Fibroblast of villous mesenchyme (primary cell): ENCODE results near the gene ARHGEF38. TPM values are rescaled to one million over a fixed set of nuclear protein-coding genes. Genes with fewer than 3 reads are reported as not detected.

Source experiments
- DNase-seq: peaks from one replicate; pipeline ENCODE4 v3.0.0-alpha.2; 2010; ENCODE audit warnings: low read depth
- H3K4me3 ChIP-seq: 2 replicates; pipeline ENCODE4 v1.5.1; 2011; ENCODE audit warnings: low read depth, mild to moderate bottlenecking, low read length
- CTCF ChIP-seq: IDR thresholded peaks from 2 replicates; pipeline ENCODE4 v1.5.1; 2012; ENCODE audit warnings: low read depth, mild to moderate bottlenecking, low read length; ENCODE audit not compliant: insufficient read depth
- total RNA-seq: library from RNA; depleted of rRNA; stranded (reverse); fragments of >200 nt; gene quantifications from 2 replicates; pipeline ENCODE4 v1.2.3, GENCODE V29; 2012

ARHGEF38 gene
- total RNA-seq, 1 donor: not detected

GRCh38 chr4:105555409-105555808 lies 3.0 kb downstream of the ARHGEF38 start:
- no peak overlapping the region for H3K4me3 ChIP-seq
- DNase-seq: no peak
- no peak for TF ChIP-seq CTCF

- H3K4me3 ChIP-seq: no peak overlapping the region
- DNase-seq: no peak
- no peak for TF ChIP-seq CTCF
Measured at GRCh38 chr4:105556206-105556605, 3.8 kb downstream of the ARHGEF38 start.

DNA sequence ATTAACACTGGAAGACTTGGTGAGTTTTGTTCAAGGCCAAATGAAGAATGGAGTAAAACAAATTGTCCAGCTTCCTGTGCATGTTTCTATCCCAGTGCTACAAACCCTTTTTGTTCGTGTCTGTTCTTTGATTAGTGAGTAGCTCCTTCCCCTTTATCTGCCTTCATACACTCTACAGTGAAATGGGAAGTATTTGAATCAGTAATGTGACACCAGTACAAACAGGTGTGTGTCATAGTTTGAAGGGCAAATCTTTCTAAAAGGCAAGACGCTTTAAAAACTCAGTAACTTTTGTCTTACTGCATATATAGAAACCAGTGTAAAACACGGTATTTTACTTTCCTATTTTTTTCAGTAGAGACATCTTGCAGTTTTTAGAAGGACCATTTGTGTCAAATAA lies 5.9 kb downstream of the ARHGEF38 start:
- DNase-seq: no peak
- H3K4me3 ChIP-seq: no peak overlapping the region
- TF ChIP-seq CTCF: no peak

GRCh38 chr4:105560421-105560848 lies 8.0 kb downstream of the ARHGEF38 start:
- DNase-seq: peak; percentile 7
- TF ChIP-seq CTCF: no peak
- no peak overlapping the region for H3K4me3 ChIP-seq

DNA sequence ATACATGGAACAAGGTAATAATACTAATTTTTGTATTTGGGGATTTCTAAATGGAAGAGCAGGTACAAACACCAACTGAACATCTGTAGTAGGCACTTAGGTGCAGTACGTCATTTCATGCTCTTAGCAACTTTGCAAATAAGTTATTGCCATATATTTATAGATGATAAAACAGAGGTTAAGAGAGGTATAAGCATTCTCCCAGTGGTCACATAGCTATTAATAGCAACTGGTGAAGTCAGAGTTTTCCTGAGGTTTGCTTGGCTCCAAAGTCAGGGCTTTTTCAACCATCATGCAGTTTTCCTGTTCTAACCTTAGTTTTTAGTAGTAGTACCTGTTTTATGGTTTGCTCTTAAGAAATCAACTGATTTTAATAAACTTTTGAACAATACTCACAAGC lies 10.9 kb downstream of the ARHGEF38 start:
- no peak for TF ChIP-seq CTCF
- H3K4me3 ChIP-seq: no peak overlapping the region

DNA sequence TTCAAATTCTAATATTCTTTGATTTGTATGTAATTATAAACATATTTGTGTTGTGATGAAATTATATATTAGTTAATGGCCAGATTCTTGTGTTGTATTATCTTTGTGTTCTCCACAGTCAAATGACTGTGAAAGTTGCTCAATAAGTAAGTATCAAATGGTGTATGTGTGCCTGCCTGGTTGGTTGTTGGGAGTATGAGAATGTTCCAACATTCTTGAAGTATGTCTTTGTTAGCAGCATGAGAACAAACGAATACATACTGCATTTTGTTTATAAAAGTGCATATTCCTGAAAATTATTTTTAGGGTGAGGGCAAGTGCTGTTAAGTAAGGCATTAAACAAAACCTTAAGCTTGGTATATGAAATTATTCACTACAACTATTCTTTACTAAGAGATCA lies 16.2 kb downstream of the ARHGEF38 start:
- no peak overlapping the region for H3K4me3 ChIP-seq
- no peak for DNase-seq
- no peak for TF ChIP-seq CTCF

More for the DNA sequence above, 10.9 kb downstream of the ARHGEF38 start:
- no peak for DNase-seq
